H1 (cell line): ENCODE data around the gene DCTPP1. TPM values are rescaled to one million over a fixed set of nuclear protein-coding genes. Genes with fewer than 3 reads are reported as not detected.

ENCODE experiments used
- CTCF ChIA-PET: fragments of 300-600 bp; sonication (Branson Sonifier 250); formaldehyde crosslinking; loops from one replicate; lab custom pipeline; 2021; ENCODE audit not compliant: partially characterized antibody; lab: Charles Lee
- POLR2A ChIA-PET: fragments of 300-600 bp; sonication (Branson Sonifier 250); formaldehyde crosslinking; loops from one replicate; lab custom pipeline; 2021; ENCODE audit warnings: inconsistent platforms; ENCODE audit not compliant: partially characterized antibody; lab: Charles Lee
- DNase-seq, 2 experiments: peaks; one replicate each; pipeline versions ENCODE4 v3.0.0 to v3.0.0-alpha.2; 2010 to 2022; ENCODE audit warnings: low spot score in 2 of 2, low read depth in 1 of 2, mixed read lengths in 1 of 2
- FAIRE-seq: peaks from 2 replicates; lab custom pipeline; 2011; peaks lifted over from hg19 to GRCh38; lab: Jason Lieb, UNC
- H2AFZ ChIP-seq: 2 replicates; pipeline ENCODE4 v1.8.1; 2012; ENCODE audit warnings: low read length, inconsistent platforms
- H2AK5ac ChIP-seq: 2 replicates; pipeline ENCODE4 v1.6.1; 2013; ENCODE audit warnings: low read depth, low read length
- H2BK120ac ChIP-seq: replicated peaks from 2 replicates; pipeline ENCODE3; 2013; ENCODE audit warnings: low read depth, low read length, inconsistent platforms
- H2BK12ac ChIP-seq: 2 replicates; pipeline ENCODE4 v1.6.1; 2013; ENCODE audit warnings: low read depth, low read length
- H2BK15ac ChIP-seq: 2 replicates; pipeline ENCODE4 v1.6.1; 2013; ENCODE audit warnings: low read length
- H2BK20ac ChIP-seq: 2 replicates; pipeline ENCODE4 v1.6.1; 2013; ENCODE audit warnings: low read length
- H2BK5ac ChIP-seq: 2 replicates; pipeline ENCODE4 v1.6.1; 2013; ENCODE audit warnings: low read depth, low read length
- H3K14ac ChIP-seq: 2 replicates; pipeline ENCODE4 v1.6.1; 2013; ENCODE audit warnings: inconsistent platforms; ENCODE audit not compliant: insufficient read length
- H3K18ac ChIP-seq: 2 replicates; pipeline ENCODE4 v1.6.1; 2013; ENCODE audit warnings: low read length; ENCODE audit errors: extremely low read depth
- H3K23ac ChIP-seq: 2 replicates; pipeline ENCODE4 v1.6.1; 2013; ENCODE audit warnings: inconsistent platforms; ENCODE audit not compliant: insufficient read length
- H3K23me2 ChIP-seq: 2 replicates; pipeline ENCODE4 v1.6.1; 2013; ENCODE audit warnings: low read depth, low read length
- H3K27ac ChIP-seq: 2 replicates; pipeline ENCODE4 v1.6.1; 2011; ENCODE audit warnings: low read depth, low read length, inconsistent platforms
- H3K27me3 ChIP-seq, 4 experiments: replicated peaks in 1 of 4; 1 replicate in 1 of 4; 2 replicates in 3 of 4; pipeline versions ENCODE4 v1.6.1 to v1.8.1; 2011 to 2013; ENCODE audit warnings: low read length in 3 of 4, mild to moderate bottlenecking in 3 of 4, inconsistent platforms in 2 of 4, mixed read lengths in 2 of 4, moderate library complexity in 1 of 4; ENCODE audit not compliant: control insufficient read depth in 3 of 4, insufficient read depth in 3 of 4; ENCODE audit errors: extremely low read depth in 1 of 4
- H3K36me3 ChIP-seq, 4 experiments: 2 replicates each; pipeline versions ENCODE4 v1.6.1 to v1.8.1; 2011 to 2013; ENCODE audit warnings: mild to moderate bottlenecking in 4 of 4, low read length in 3 of 4, moderate library complexity in 2 of 4, control low read depth in 1 of 4, inconsistent platforms in 1 of 4; ENCODE audit not compliant: insufficient read depth in 4 of 4, control insufficient read depth in 2 of 4
- H3K4ac ChIP-seq: replicated peaks from 2 replicates; pipeline ENCODE3; 2013; ENCODE audit warnings: low read length, low read depth, mixed read lengths, inconsistent platforms; ENCODE audit not compliant: insufficient read length
- H3K4me1 ChIP-seq, 4 experiments: replicated peaks in 1 of 4; 1 replicate in 1 of 4; 2 replicates in 3 of 4; pipeline versions ENCODE4 v1.6.1 to v1.8.1; 2011 to 2013; ENCODE audit warnings: low read length in 3 of 4, inconsistent platforms in 2 of 4, mixed read lengths in 1 of 4; ENCODE audit not compliant: insufficient read depth in 4 of 4, control insufficient read depth in 3 of 4
- H3K4me2 ChIP-seq, 2 experiments: 2 replicates each; pipeline versions ENCODE4 v1.6.1 to v1.8.1; 2011 to 2013; ENCODE audit warnings: low read depth in 2 of 2, low read length in 2 of 2, control low read depth in 1 of 2, inconsistent platforms in 1 of 2, mild to moderate bottlenecking in 1 of 2; ENCODE audit not compliant: insufficient read depth in 1 of 2
- H3K4me3 ChIP-seq, 4 experiments: fragments of 200-600, 300-600 bp in 1 of 4; sonication (generic), shearing (Covaris generic), sonication (Bioruptor Twin) in 1 of 4; 2 replicates each; pipeline versions ENCODE4 v1.5.1 to v1.8.1; 2011 to 2016; ENCODE audit warnings: low read length in 4 of 4, low read depth in 3 of 4, control low read depth in 2 of 4, inconsistent platforms in 2 of 4, mild to moderate bottlenecking in 2 of 4, mixed read lengths in 1 of 4, moderate library complexity in 1 of 4; ENCODE audit not compliant: insufficient read depth in 2 of 4; ENCODE audit errors: extremely low read depth in 1 of 4
- H3K56ac ChIP-seq: replicated peaks from 2 replicates; pipeline ENCODE3; 2013; ENCODE audit warnings: low read depth, mild to moderate bottlenecking, mixed read lengths, low read length, inconsistent platforms; ENCODE audit not compliant: insufficient read length
- H3K79me1 ChIP-seq: 2 replicates; pipeline ENCODE4 v1.6.1; 2013; ENCODE audit warnings: low read depth, low read length, control low read depth
- H3K79me2 ChIP-seq, 2 experiments: 2 replicates each; pipeline versions ENCODE4 v1.6.1 to v1.8.1; 2012 to 2013; ENCODE audit warnings: low read length in 2 of 2, mild to moderate bottlenecking in 2 of 2, inconsistent platforms in 1 of 2; ENCODE audit not compliant: insufficient read depth in 2 of 2, control insufficient read depth in 1 of 2
- H3K9ac ChIP-seq, 4 experiments: replicated peaks in 1 of 4; 1 replicate in 1 of 4; 2 replicates in 3 of 4; pipeline versions ENCODE4 v1.6.1 to v1.8.1; 2011 to 2013; ENCODE audit warnings: low read depth in 3 of 4, low read length in 3 of 4, control low read depth in 2 of 4, mild to moderate bottlenecking in 2 of 4, moderate library complexity in 2 of 4, inconsistent platforms in 1 of 4; ENCODE audit errors: extremely low read depth in 1 of 4
- H3K9me3 ChIP-seq, 2 experiments: 2 replicates each; pipeline versions ENCODE4 v1.6.1 to v1.8.1; 2012 to 2013; ENCODE audit warnings: mild to moderate bottlenecking in 2 of 2, moderate library complexity in 2 of 2, control low read depth in 1 of 2, inconsistent platforms in 1 of 2, low read depth in 1 of 2, low read length in 1 of 2, mixed read lengths in 1 of 2; ENCODE audit not compliant: insufficient read depth in 2 of 2
- H4K20me1 ChIP-seq, 2 experiments: replicated peaks in 1 of 2; 2 replicates each; pipeline versions ENCODE3 to v1.8.1; 2011 to 2013; ENCODE audit warnings: inconsistent platforms in 2 of 2, low read length in 2 of 2, mild to moderate bottlenecking in 1 of 2; ENCODE audit not compliant: insufficient read depth in 2 of 2, control insufficient read depth in 1 of 2
- H4K5ac ChIP-seq: 2 replicates; pipeline ENCODE4 v1.6.1; 2013; ENCODE audit warnings: low read length, low read depth, mixed read lengths, inconsistent platforms; ENCODE audit not compliant: insufficient read length
- H4K8ac ChIP-seq: 2 replicates; pipeline ENCODE4 v1.8.0; 2013; ENCODE audit warnings: mild to moderate bottlenecking, moderate library complexity, low read length, inconsistent platforms; ENCODE audit not compliant: insufficient read depth; ENCODE audit errors: extremely low read depth
- H4K91ac ChIP-seq: replicated peaks from 2 replicates; pipeline ENCODE3; 2013; ENCODE audit warnings: low read length, mixed read lengths, inconsistent platforms; ENCODE audit not compliant: insufficient read length
- ASH2L ChIP-seq: fragments of 200-600, 300-600 bp; sonication (generic); IDR thresholded peaks from one replicate; pipeline ENCODE4 v1.7.1; 2017; ENCODE audit warnings: low read length
- MAX ChIP-seq: IDR thresholded peaks from 2 replicates; pipeline ENCODE4 v1.6.1; 2012; ENCODE audit warnings: inconsistent platforms
- PHF8 ChIP-seq: fragments of 200-600 bp; sonication (generic); conservative IDR thresholded peaks from 2 replicates; pipeline ENCODE4 v1.7.1; 2012; ENCODE audit warnings: low read depth, mild to moderate bottlenecking, inconsistent platforms, low read length, moderate library complexity
- POLR2AphosphoS5 ChIP-seq: IDR thresholded peaks from 2 replicates; pipeline ENCODE4 v1.6.1; 2011; ENCODE audit warnings: low read depth, low read length
- RNF2 ChIP-seq: fragments of 200-900, 300-1000 bp; sonication (generic); IDR thresholded peaks from 2 replicates; pipeline ENCODE4 v1.7.1; 2016; ENCODE audit warnings: borderline replicate concordance, low read depth, mild to moderate bottlenecking, antibody characterized with exemption, low read length; ENCODE audit not compliant: poor library complexity, severe bottlenecking; ENCODE audit errors: missing control alignments
- RXRA ChIP-seq: IDR thresholded peaks from 2 replicates; pipeline ENCODE4 v1.6.1; 2011; ENCODE audit warnings: low read depth, mild to moderate bottlenecking, low read length, moderate library complexity; ENCODE audit not compliant: insufficient read depth
- SIN3A ChIP-seq, 2 experiments: IDR thresholded peaks in 1 of 2; conservative IDR thresholded peaks in 1 of 2; 2 replicates each; pipeline ENCODE4 v1.6.1; 2011 to 2012; ENCODE audit warnings: low read length in 2 of 2, improper control_type of control experiment in 1 of 2, low read depth in 1 of 2, mild to moderate bottlenecking in 1 of 2
- SP1 ChIP-seq: IDR thresholded peaks from 2 replicates; pipeline ENCODE4 v1.6.1; 2011; ENCODE audit warnings: low read depth, low read length
- YY1 ChIP-seq: IDR thresholded peaks from 2 replicates; pipeline ENCODE4 v1.6.1; 2011; ENCODE audit warnings: low read depth, mild to moderate bottlenecking, low read length
- WGBS, 2 experiments: shearing (Covaris generic) in 1 of 2; methylation state at CpG; one replicate each; pipeline versions ENCODE4 v1.1.6 to v1.1.7; 2013 to 2015; ENCODE audit warnings: low lambda C conversion rate in 2 of 2, mixed read lengths in 2 of 2, inconsistent platforms in 1 of 2, low coverage in 1 of 2, missing lambda C conversion rate in 1 of 2; ENCODE audit not compliant: insufficient replicate concordance in 2 of 2, insufficient coverage in 1 of 2, insufficient read length in 1 of 2; ENCODE audit errors: extremely low coverage in 1 of 2, missing lambda C conversion rate in 1 of 2; 5-methylcytosine and 5-hydroxymethylcytosine counted together
- polyA plus RNA-seq, 7 experiments: library from polyadenylated mRNA; depleted of rRNA in 3 of 7; stranded (reverse) in 5 of 7; unstranded in 2 of 7; fragments of >200 nt in 5 of 7; fragments of 200-250 nt in 2 of 7; gene quantifications; 1 replicate in 5 of 7; 2 replicates in 1 of 7; 4 replicates in 1 of 7; pipeline versions ENCODE4 v1.2.1 to v1.2.3, GENCODE V29; 2011 to 2013; ENCODE audit warnings: missing spikeins in 2 of 7, mixed read lengths in 2 of 7
- total RNA-seq: library from RNA; stranded (reverse); fragmentation: NEBNext Ultra II Directional; extraction: Animal tissue kit (Norgen Biotek cat#: 25700); gene quantifications from 2 replicates; pipeline ENCODE4 v1.2.1, GENCODE V29; 2021

The DCTPP1 gene
- total and polyA plus RNA-seq, 2 of the 8 experiments (the other 6 are each of a cell fraction or from before 2014, with no cell fraction given), result 94.5 to 103 TPM

DNA sequence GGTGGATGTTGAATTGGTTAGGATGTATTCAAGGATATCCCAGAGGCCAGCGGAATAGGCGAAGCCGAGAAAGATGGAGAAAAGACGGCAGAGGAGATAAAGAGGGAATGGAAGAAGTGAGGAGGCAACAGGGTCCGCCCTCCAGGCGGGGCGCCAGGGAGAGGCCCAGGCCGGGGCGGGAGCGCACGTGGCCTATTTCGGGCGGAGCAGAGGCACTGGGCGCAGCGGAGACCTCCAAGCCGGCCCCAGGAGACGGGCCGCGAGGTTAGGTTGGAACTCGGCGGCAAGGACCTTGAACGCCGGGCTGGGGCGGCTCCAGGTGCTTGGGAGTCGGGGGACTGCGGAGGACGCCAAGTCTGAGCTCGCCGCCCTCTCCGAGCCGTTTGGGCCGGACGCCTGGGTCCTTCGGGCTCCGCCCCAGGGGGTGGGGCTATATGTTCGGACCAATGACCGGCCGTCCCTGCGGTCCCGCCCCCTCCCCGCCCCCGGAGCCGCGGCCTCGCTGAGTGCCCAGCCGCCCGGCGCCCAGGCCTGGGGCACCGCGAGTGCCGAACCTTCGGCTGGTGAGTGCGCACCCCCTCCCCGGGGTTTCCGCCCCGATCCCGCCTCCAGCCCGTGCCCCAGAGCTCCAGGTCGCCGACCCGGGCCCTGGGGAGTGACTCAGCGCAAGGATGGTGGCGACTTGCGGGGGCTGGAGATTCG is 22.6 kb downstream of the DCTPP1 start, which contains the start of gene ZNF771:
ZNF771 (plus strand) TSS at position 505 of the 702 bp plus-strand sequence. CDS start 448 bp downstream, outside the sequence.
- Histone ChIP-seq H4K8ac (peak within 1 kb of the TSS; percentile 89), H3K23ac (no peak within 1 kb of the TSS), H3K36me3 (peaks cover 0 to 8% (median 3%) of the 10 kb centered on the region in 4 experiments; a peak in 5 of 8 replicates), H3K79me2 (peaks cover 0 to 8% of the 10 kb centered on the region in 2 experiments; a peak in 2 of 4 replicates), H3K4me2 (peak within 1 kb of the TSS; percentile 82 to 97), H3K56ac (peak within 1 kb of the TSS; percentile 92), H2BK12ac (peak within 1 kb of the TSS; percentile 84; the same call in 1 of the 2 replicates), H2AK5ac (peak within 1 kb of the TSS; percentile 91; the same call in 1 of the 2 replicates), H3K4me3 (peak within 1 kb of the TSS; percentile 74 to 85 (median 81)), H4K20me1 (peaks cover 0 to 16% of the 10 kb centered on the region in 2 experiments), H3K4ac (peak within 1 kb of the TSS; percentile 94), H3K23me2 (peaks cover 12% of the 10 kb centered on the region), H2AFZ (peak within 1 kb of the TSS; percentile 98), H3K9me3 (no peaks in the 10 kb centered on the region), H3K18ac (peak within 1 kb of the TSS; percentile 93), H3K27me3 (no peaks in the 10 kb centered on the region; a peak in 1 of 7 replicates), H2BK5ac (peak within 1 kb of the TSS; percentile 92; the same call in 1 of the 2 replicates), H2BK15ac (no peak within 1 kb of the TSS), H3K79me1 (peaks cover 5% of the 10 kb centered on the region; the same call in 1 of the 2 replicates), H3K14ac (no peak within 1 kb of the TSS), H3K4me1 (peaks cover 3 to 12% (median 4%) of the 10 kb centered on the region in 4 experiments; a peak in 6 of 7 replicates), H3K9ac (peak within 1 kb of the TSS; percentile 63 to 87 (median 78)), H2BK120ac (no peak within 1 kb of the TSS), H2BK20ac (0 out of 2 replicates have a peak within 1 kb of the TSS, but pooled peaks have one; percentile 29), H4K91ac (peak within 1 kb of the TSS; percentile 93), H4K5ac (peak within 1 kb of the TSS; percentile 89), H3K27ac (peak within 1 kb of the TSS; percentile 82)
- FAIRE-seq (no peak), DNase-seq (peak; percentile 78 to 98)
- ChIA-PET POLR2A (interaction anchor here (0.6 to 5.1 kb wide), 24 partner anchors 8 to 205 kb away, joined by 3 to 61 read pairs (median 4); partner anchors contain the start of genes CD2BP2, SEPTIN1, ZNF48 and ZNF688), CTCF (interaction anchor here (0.6 to 3.0 kb wide), 12 partner anchors 8 to 221 kb away, joined by 3 to 23 read pairs (median 4); partner anchors contain the start of genes DCTPP1, MYL11 and ZNF48)
- WGBS, 2 experiments, result 2% methylated on average over 41 of the region's 65 CpGs; no CpG with 5 or more reads in 1 of the 2 experiments
- TF ChIP-seq RNF2 (no peak), MAX (peak; percentile 91), YY1 (peak; percentile 4; the same call in 1 of the 2 replicates), PHF8 (peak; percentile 85), POLR2AphosphoS5 (peak; percentile 74), SP1 (peak; percentile 87), SIN3A (conservative IDR thresholded peaks at IDR 0.05 in 1 of 2, IDR thresholded peaks at IDR 0.05 in 1 of 2; ENCODE audit: low read depth in 1 of 2, low read length in 2 of 2) (peak in 1 of 2 experiments; percentile 54; a peak in 1 of 4 replicates), ASH2L (no peak), RXRA (no peak)
